GM19240 (cell line): ENCODE measurements around the gene MUL1.
"Not testable (repeated sequence)": the region's sequence is repeated elsewhere in the genome, so short reads cannot be mapped to it uniquely, and the experiment has no call there.

Experiments used
- DNase-seq: peaks from one replicate; pipeline ENCODE4 v3.0.0; 2011; ENCODE audit warnings: low spot score; ENCODE audit not compliant: insufficient read length

The MUL1 gene

GRCh38 chr1:20507564-20508410 is at the start of gene MUL1:
TSS of gene MUL1 (minus strand) at chr1:20508151. CDS start at chr1:20508024, 127 bp downstream.
- DNase-seq: peak; percentile 97

- DNase-seq: no peak
Observed at GRCh38 chr1:20555758-20556120, 47.8 kb upstream of the MUL1 start.

- no peak for DNase-seq
Observed at GRCh38 chr1:20555025-20555757, 47.2 kb upstream of the MUL1 start.

GRCh38 chr1:20552728-20553445 is 44.9 kb upstream of the MUL1 start:
- no peak for DNase-seq

GRCh38 chr1:20551945-20552727 is 44.2 kb upstream of the MUL1 start, which contains the start of gene FAM43B:
TSS of gene FAM43B (plus strand) at chr1:20552573. CDS start at chr1:20552974, 401 bp downstream.
- no peak for DNase-seq

- DNase-seq: no peak
Observed at GRCh38 chr1:20551161-20551560, 43.2 kb upstream of the MUL1 start.

- no peak for DNase-seq
Observed at GRCh38 chr1:20546637-20547036, 38.7 kb upstream of the MUL1 start.

- no peak for DNase-seq
Observed at GRCh38 chr1:20540281-20540680, 32.3 kb upstream of the MUL1 start.

GRCh38 chr1:20538760-20539551 is 31.0 kb upstream of the MUL1 start:
- no peak for DNase-seq

- DNase-seq: no peak
Observed at GRCh38 chr1:20538227-20538626, 30.3 kb upstream of the MUL1 start.

- DNase-seq: no peak
Observed at GRCh38 chr1:20534659-20535417, 26.9 kb upstream of the MUL1 start.

GRCh38 chr1:20533635-20534034 is 25.7 kb upstream of the MUL1 start:
- DNase-seq: no peak

- no peak for DNase-seq
Observed at GRCh38 chr1:20530901-20531300, 22.9 kb upstream of the MUL1 start.

- no peak for DNase-seq
Observed at GRCh38 chr1:20530306-20530705, 22.4 kb upstream of the MUL1 start.

- no peak for DNase-seq
Observed at GRCh38 chr1:20528221-20528620, 20.3 kb upstream of the MUL1 start.

- no peak for DNase-seq
Observed at GRCh38 chr1:20526267-20526666, 18.3 kb upstream of the MUL1 start.

GRCh38 chr1:20521960-20522861 is 14.3 kb upstream of the MUL1 start:
- DNase-seq: peak; percentile 16

GRCh38 chr1:20519609-20520262 is 11.8 kb upstream of the MUL1 start:
- DNase-seq: not testable (repeated sequence)
